ENCODE data around the gene PRIMA1. TPM values are rescaled to one million over a fixed set of nuclear protein-coding genes. Genes with fewer than 3 reads are reported as not detected.

PRIMA1 gene, protein sequence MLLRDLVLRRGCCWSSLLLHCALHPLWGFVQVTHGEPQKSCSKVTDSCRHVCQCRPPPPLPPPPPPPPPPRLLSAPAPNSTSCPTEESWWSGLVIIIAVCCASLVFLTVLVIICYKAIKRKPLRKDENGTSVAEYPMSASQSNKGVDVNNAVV
- not detected in 2 replicates for total RNA-seq

DNA sequence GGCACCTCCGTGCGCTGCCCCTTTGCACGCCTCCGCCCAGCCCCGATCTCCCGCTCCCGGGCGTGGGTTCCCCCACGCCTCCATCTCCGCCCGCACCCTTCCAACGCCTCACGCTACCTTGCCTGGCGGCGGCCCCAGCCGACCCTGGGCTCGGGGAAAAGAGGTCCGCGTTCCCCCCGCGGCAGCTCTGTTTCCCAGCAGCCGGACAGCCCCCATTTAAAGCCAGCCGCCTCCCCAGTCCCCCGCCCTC, at the start of gene PRIMA1:
Gene PRIMA1, minus strand, starts transcription at position 193 of the 250 bp plus-strand sequence. CDS start 767 bp downstream, outside the sequence.

Other genes starting within 250 kb of the PRIMA1 start
- gene FAM181A, start 138.9 kb upstream of the PRIMA1 start, total RNA-seq, result not detected in 2 replicates
- gene ASB2, start 188.1 kb upstream of the PRIMA1 start, total RNA-seq, result not detected in 2 replicates
- not detected in 2 replicates for gene CCDC197, start 208.8 kb upstream of the PRIMA1 start, total RNA-seq
- gene OTUB2, start 237.9 kb upstream of the PRIMA1 start, total RNA-seq, result 0.93 and 1.8 TPM in 2 replicates

Data from thoracic aorta endothelial cell (primary cell).